ENCODE results near the gene SCMH1. TPM values are rescaled to one million over a fixed set of nuclear protein-coding genes. Genes with fewer than 3 reads are reported as not detected.
A peak's percentile ranks its signal among the peaks of the same experiment; 100 is the strongest.

Gene SCMH1
- total RNA-seq, 2 donors from 2014 or later: 18.0 to 24.3 TPM

DNA sequence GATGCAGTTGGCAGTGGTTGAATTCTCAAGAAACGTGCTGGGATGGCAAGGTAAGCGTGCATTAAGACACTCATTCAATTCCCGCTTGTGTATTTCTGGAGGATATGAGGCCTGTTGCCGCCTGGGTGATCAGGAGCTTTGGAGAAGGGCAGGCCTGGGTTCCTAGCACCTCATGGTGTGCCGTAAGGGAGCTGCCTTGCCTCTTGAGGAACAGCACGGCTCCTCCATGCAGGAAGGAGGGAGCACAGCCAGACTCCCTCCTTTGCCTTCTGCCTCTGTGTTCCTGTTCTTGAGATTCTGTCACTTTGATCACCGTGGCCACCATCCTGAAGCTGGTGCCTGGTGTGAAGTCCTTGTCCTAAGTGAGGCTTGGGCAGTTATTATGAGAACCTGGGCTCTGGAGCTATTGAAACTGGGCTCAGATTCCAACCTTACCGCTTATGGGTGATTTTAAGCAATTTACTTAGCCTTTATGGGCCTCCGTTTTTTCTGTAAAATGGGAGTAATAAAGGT lies 238.9 kb downstream of the SCMH1 start:
- peak in 1 of 2 donors; percentile 1 for ATAC-seq
- DNase-seq (ENCODE audit: low spot score in 2 of 2): no peak
- H3K9me3 Mint-ChIP-seq: no peaks in the 10 kb centered on the region
- peak overlapping the region in 1 of 2 donors; percentile 70 for H3K27ac Mint-ChIP-seq
- H3K36me3 Mint-ChIP-seq: peaks cover 44 to 63% of the 10 kb centered on the region in 2 donors

DNA sequence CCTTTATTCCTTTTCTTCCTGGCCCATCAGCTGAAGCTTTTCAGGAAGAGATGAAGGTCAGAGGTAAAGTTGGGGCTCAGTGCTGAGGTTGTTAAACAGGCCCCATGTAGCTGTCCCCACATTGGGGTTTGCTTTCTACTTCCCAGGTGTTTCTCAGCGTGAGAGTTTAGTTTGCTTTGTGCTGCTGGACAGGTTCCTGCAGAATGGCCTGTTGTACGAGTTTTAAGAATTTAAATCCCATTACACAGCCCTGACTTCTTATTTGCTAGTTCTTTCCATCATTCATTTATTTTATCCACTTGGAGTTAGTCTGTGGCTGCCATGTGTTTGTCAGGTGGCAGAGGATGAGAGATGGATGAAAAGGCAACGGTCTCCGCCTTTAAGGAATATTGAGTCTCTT lies 243.4 kb downstream of the SCMH1 start:
- no peak for DNase-seq (ENCODE audit: low spot score in 2 of 2)
- ATAC-seq: no peak
- H3K9me3 Mint-ChIP-seq: no peaks in the 10 kb centered on the region
- H3K27ac Mint-ChIP-seq: no peak overlapping the region
- peaks cover 47 to 61% of the 10 kb centered on the region in 2 donors for H3K36me3 Mint-ChIP-seq

DNA sequence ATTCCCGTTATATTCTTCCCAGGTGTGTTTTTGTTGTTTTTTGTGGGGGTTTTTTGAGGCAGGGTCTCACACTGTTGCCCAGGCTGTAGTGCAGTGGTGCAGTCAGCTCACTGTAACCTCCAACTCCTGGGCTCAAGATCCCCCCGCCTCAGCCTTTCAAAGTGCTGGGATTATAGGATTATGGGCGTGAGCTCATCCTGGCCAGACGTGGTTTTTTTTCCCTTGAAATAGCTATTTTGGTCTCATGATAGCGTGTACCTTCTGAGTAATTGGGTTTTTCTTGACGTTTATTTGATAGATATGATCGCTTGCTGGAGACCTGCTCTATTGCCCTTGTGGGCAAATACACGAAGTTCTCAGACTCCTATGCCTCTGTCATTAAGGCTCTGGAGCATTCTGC lies 245.0 kb downstream of the SCMH1 start:
- DNase-seq (ENCODE audit: low spot score in 2 of 2): no peak
- peak overlapping the region in 1 of 2 donors; percentile 65 for H3K27ac Mint-ChIP-seq
- no peaks in the 10 kb centered on the region for H3K9me3 Mint-ChIP-seq
- peaks cover 40 to 50% of the 10 kb centered on the region in 2 donors for H3K36me3 Mint-ChIP-seq
- no peak for ATAC-seq

- DNase-seq (ENCODE audit: low spot score in 2 of 2): no peak
- H3K36me3 Mint-ChIP-seq: peaks cover 50 to 74% of the 10 kb centered on the region in 2 donors
- no peaks in the 10 kb centered on the region for H3K9me3 Mint-ChIP-seq
- ATAC-seq: no peak
- no peak overlapping the region for H3K27ac Mint-ChIP-seq
These were observed 253.0 kb downstream of the SCMH1 start for GRCh38 chr1:40989066-40989465.

GRCh38 chr1:40988280-40988679 lies 253.8 kb downstream of the SCMH1 start:
- Mint-ChIP-seq H3K9me3 (no peaks in the 10 kb centered on the region), H3K27ac (no peak overlapping the region), H3K36me3 (peaks cover 50 to 69% of the 10 kb centered on the region in 2 donors)
- no peak for DNase-seq (ENCODE audit: low spot score in 2 of 2)
- ATAC-seq: no peak

DNA sequence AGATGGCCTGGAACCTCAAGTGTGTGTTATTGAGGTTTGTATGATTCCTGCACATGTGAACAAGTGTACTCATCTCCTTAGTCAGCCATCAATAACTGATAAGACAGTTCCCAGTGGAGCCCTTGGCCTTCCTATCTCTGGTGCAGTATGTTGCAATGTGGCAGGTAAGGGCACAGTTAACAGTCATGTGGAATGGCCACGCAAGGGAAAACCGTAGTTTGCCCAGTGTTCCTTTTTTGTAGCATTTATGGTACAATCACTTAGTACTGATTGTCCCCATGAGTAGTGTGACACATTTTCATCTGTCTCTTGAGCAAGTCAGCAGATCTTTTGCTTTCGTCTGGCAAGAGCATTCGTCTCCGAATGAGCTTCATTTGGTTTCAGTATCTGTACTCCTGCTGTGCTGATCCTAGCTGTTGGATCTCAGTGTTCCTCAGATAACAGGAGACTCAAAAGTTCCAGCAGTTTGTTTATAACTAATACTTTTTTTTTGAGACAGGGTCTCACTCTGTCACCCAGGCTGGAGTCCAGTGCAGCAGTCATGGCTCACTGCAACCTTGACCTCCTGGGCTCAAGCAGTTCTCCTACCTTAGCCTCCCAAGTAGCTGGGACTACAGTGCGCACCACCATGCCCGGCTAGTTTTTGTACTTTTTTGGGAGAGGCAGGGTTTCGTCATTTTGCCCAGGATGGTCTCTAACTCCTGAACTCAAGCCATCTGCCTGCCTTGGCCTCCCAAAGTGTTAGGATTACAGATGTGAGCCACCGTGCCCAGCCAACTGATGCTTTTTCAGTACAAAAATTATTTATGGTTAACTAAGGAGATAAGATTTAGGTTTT lies 254.4 kb downstream of the SCMH1 start:
- Mint-ChIP-seq H3K27ac (no peak overlapping the region), H3K36me3 (peaks cover 50 to 69% of the 10 kb centered on the region in 2 donors), H3K9me3 (no peaks in the 10 kb centered on the region)
- DNase-seq (ENCODE audit: low spot score in 2 of 2) (no peak), ATAC-seq (no peak)

GRCh38 chr1:40986956-40987355 lies 255.2 kb downstream of the SCMH1 start:
- no peak overlapping the region for H3K27ac Mint-ChIP-seq
- ATAC-seq: no peak
- DNase-seq (ENCODE audit: low spot score in 2 of 2): no peak
- H3K36me3 Mint-ChIP-seq: peaks cover 55 to 64% of the 10 kb centered on the region in 2 donors
- H3K9me3 Mint-ChIP-seq: no peaks in the 10 kb centered on the region

DNA sequence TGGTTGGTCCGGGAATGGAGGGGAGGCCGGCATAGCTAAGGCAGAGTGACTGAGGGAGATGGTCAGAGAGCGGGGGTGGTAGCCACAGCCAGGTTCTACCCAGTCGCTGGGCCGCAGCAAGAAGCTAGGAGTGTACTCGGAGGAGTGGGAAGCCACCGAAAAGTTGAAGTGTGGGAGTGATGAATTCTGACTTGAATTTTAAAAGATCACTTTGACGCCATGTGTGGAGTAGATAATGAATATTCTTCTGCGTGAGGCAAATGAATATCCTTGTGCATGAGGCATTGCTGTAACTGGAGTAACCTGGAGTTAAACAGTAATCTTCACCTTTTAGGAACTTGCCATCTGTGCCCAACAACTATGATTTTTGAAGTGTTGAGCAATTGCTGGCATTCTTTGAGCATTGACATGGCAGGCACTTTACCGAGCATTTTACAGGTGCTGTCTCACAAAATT lies 255.8 kb downstream of the SCMH1 start:
- Mint-ChIP-seq H3K36me3 (peaks cover 57 to 58% of the 10 kb centered on the region in 2 donors), H3K27ac (peak overlapping the region; percentile 68 to 81), H3K9me3 (no peaks in the 10 kb centered on the region)
- DNase-seq (ENCODE audit: low spot score in 2 of 2): no peak
- ATAC-seq: no peak

DNA sequence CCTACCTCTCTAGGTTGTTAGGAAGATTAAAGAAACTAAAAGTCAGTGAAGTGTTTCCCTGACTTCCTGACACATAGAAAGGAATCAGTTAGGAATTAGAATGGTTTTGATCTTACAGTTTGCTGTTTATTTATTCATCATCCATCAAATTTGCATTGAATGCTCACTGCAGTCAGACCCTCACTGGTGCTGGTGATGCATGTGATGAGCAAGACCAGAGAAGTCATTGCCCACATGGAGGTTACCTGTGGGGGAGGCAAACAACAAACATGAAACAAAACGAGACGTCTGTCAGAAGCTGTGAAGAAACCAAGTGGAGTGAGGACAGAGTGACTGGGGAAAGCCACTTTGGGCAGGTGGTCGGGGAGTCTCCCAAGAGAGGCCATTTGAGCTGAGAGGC lies 256.2 kb downstream of the SCMH1 start:
- peaks cover 61 to 62% of the 10 kb centered on the region in 2 donors for H3K36me3 Mint-ChIP-seq
- no peak for DNase-seq (ENCODE audit: low spot score in 2 of 2)
- no peaks in the 10 kb centered on the region for H3K9me3 Mint-ChIP-seq
- H3K27ac Mint-ChIP-seq: peak overlapping the region; percentile 68 to 81
- ATAC-seq: peak in 1 of 2 donors; percentile 26

GRCh38 chr1:40985161-40985560 lies 256.9 kb downstream of the SCMH1 start:
- peak overlapping the region; percentile 68 to 81 for H3K27ac Mint-ChIP-seq
- peaks cover 61 to 62% of the 10 kb centered on the region in 2 donors for H3K36me3 Mint-ChIP-seq
- ATAC-seq (no peak), DNase-seq (ENCODE audit: low spot score in 2 of 2) (no peak)
- no peaks in the 10 kb centered on the region for H3K9me3 Mint-ChIP-seq

DNA sequence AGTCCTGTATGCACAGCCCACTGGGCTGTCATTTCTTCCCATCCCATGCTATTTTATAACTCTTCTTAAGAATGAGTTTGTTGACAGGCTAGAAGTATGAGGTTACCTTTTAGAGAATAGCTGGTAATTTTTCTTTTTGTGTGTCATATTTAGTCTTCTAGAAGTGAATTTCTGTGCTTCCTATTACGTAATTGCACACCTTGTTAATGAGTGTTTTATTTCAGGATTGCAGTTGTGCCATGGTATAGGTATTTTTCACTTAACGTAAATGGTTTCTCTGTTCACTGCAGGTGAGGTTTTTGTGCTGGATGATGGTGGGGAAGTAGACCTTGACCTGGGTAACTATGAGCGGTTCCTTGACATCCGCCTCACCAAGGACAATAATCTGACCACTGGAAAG lies 257.6 kb downstream of the SCMH1 start:
- Mint-ChIP-seq H3K27ac (peak overlapping the region; percentile 88 to 90), H3K36me3 (peaks cover 55 to 58% of the 10 kb centered on the region in 2 donors), H3K9me3 (no peaks in the 10 kb centered on the region)
- DNase-seq (ENCODE audit: low spot score in 2 of 2): no peak
- peak in 1 of 2 donors; percentile 16 for ATAC-seq

DNA sequence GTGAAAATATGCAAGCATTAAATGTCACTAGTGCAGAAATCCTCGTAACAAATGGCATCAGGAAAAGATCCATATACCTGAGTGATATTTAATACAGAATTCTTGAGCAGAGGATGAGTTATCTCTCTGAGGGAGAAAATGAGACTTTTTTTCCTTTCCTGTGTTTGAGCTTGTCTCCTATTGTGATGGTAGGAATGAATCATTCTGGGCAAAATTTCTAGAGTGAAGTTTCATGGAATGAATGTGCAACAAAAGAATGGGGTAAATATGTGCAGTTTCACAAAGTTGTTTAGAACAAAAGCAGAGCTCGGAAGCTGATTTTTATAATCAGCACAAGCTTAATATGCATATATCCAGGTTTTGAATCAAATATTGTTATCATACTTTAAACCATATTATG lies 258.0 kb downstream of the SCMH1 start:
- ATAC-seq (peak; percentile 10 to 42), DNase-seq (ENCODE audit: low spot score in 2 of 2) (no peak)
- Mint-ChIP-seq H3K9me3 (no peaks in the 10 kb centered on the region), H3K27ac (peak overlapping the region; percentile 88 to 90), H3K36me3 (peaks cover 52 to 54% of the 10 kb centered on the region in 2 donors)

DNA sequence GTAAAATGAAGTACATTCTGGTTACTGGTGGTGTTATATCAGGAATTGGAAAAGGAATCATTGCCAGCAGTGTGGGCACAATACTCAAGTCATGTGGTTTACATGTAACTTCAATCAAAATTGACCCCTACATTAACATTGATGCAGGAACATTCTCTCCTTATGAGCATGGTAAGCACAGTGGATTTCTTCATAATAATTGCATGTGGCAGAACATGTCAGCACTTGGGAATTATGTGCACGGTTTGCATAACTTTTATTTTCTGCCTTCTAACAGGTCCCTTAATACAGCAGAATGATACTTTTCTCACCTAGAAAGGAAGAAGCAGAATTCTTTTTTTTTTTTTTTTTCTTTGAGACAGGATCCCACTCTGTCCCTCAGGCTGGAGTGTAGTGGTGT lies 258.8 kb downstream of the SCMH1 start:
- H3K9me3 Mint-ChIP-seq: no peaks in the 10 kb centered on the region
- H3K36me3 Mint-ChIP-seq: peaks cover 46 to 50% of the 10 kb centered on the region in 2 donors
- ATAC-seq (no peak), DNase-seq (ENCODE audit: low spot score in 2 of 2) (no peak)
- H3K27ac Mint-ChIP-seq: peak overlapping the region; percentile 65 to 88

DNA sequence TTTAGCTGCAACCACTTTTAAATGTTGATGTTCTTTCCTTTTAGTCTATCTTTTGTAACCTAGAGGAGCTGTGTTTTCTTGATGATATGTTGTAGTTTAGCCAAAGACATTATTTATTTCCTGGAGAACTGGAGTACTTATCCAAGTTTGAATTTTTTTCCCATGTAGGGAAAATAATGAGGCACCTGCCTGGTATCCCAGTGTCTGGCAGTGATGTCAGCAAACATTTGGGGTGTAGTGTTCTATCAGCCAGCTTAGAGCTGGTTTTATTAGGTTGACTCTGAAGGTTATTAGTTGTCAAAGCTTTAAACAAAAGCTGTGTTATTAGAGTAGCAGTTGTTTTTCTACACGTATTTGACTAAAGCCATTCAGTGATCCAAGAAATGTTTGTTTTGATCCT lies 259.4 kb downstream of the SCMH1 start:
- ATAC-seq: no peak
- H3K27ac Mint-ChIP-seq: peak overlapping the region; percentile 65 to 88
- H3K36me3 Mint-ChIP-seq: peaks cover 41 to 45% of the 10 kb centered on the region in 2 donors
- H3K9me3 Mint-ChIP-seq: no peaks in the 10 kb centered on the region
- DNase-seq (ENCODE audit: low spot score in 2 of 2): no peak

- H3K27ac Mint-ChIP-seq: peak overlapping the region; percentile 48 to 72
- ATAC-seq: no peak
- H3K9me3 Mint-ChIP-seq: no peaks in the 10 kb centered on the region
- no peak for DNase-seq (ENCODE audit: low spot score in 2 of 2)
- peaks cover 35 to 37% of the 10 kb centered on the region in 2 donors for H3K36me3 Mint-ChIP-seq
These were observed 260.2 kb downstream of the SCMH1 start for GRCh38 chr1:40981691-40982448.

DNA sequence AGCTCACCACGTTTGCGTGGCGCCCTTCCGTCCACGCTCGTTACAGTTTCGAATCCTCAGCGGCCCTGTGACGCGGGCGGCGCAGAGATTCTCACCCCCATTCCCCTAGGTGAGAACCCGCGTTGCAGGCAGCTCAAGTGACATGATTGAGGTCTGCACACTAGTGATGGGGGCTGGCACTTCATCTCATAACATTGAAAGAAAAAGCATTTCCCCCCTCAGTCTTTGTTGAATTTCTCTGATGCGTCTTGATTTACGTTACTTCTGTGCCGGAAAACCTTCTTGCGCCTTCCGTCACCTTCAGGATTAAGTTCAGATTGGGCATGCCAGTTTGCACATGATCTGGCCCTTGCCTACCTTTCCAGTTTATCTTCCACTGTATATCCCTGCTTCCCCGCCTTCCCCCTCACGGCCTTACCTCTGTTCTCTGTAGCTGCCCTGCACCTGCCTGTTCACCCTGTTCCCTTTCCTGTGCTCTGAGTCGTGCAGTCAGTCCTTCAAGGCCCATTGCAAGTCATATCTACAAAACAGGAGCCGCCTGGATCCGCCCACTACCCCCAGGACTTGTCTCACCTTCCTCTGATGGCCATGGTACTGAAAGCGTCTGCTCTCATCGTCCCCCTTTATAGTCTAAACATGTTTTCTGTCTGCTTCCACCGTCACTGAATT lies 261.5 kb downstream of the SCMH1 start:
- ATAC-seq: peak; percentile 20 to 28
- H3K9me3 Mint-ChIP-seq: no peaks in the 10 kb centered on the region
- DNase-seq (ENCODE audit: low spot score in 2 of 2): peak; percentile 65
- peak overlapping the region; percentile 93 to 98 for H3K27ac Mint-ChIP-seq
- peaks cover 23 to 26% of the 10 kb centered on the region in 2 donors for H3K36me3 Mint-ChIP-seq

Measured in activated naive CD4-positive, alpha-beta T cell treated with anti-CD3 and anti-CD28 coated beads, Interleukin-2, amount 50 U/mL, for 72 hours (primary cell).